ENCODE measurements around the gene AGFG2.
"Not testable (repeated sequence)": the region's sequence is repeated elsewhere in the genome, so short reads cannot be mapped to it uniquely, and the experiment has no call there.

- not testable (repeated sequence) for TF ChIP-seq CTCF, POLR2A (IDR thresholded peaks at IDR 0.05)
These were observed 3.0 kb upstream of the AGFG2 start for GRCh38 chr7:100535982-100536381.
